IMR-90 (cell line): ENCODE measurements around the gene JPH3. TPM values are rescaled to one million over a fixed set of nuclear protein-coding genes. Genes with fewer than 3 reads are reported as not detected.

ENCODE experiments used
- ATAC-seq: fragments of 200-7000 bp; cut with Tn5 transposase; 2 replicates; pipeline ENCODE4 v1.9.1; 2020; ENCODE audit warnings: low read depth, mild to moderate bottlenecking, moderate library complexity
- BruUV-seq: library from RNA; stranded (reverse); fragments of 400-500 nt; replicated peaks from 2 replicates; lab custom pipeline; 2021; lab: Mats Ljungman, UMichigan
- CTCF ChIA-PET: fragments of 300-600 bp; formaldehyde crosslinking; extraction: SDS; loops from one replicate; lab custom pipeline; 2021; ENCODE audit warnings: antibody characterized with exemption; lab: Yijun Ruan, JAX
- POLR2A ChIA-PET: fragments of 300-600 bp; sonication (Branson Sonifier 250); formaldehyde crosslinking; loops from one replicate; lab custom pipeline; 2022; ENCODE audit warnings: antibody characterized with exemption; ENCODE audit not compliant: unreplicated experiment; lab: Charles Lee
- DNase-seq: peaks from one replicate; pipeline ENCODE4 v3.0.0; 2013
- H2AFZ ChIP-seq: replicated peaks from 2 replicates; pipeline ENCODE3; 2013; ENCODE audit warnings: low read length, mild to moderate bottlenecking; ENCODE audit not compliant: poor library complexity
- H2AK5ac ChIP-seq: 2 replicates; pipeline ENCODE4 v1.6.1; 2013; ENCODE audit warnings: low read depth, low read length, inconsistent platforms
- H2AK9ac ChIP-seq: replicated peaks from 2 replicates; pipeline ENCODE3; 2013; ENCODE audit warnings: mild to moderate bottlenecking, low read depth, low read length, moderate library complexity; ENCODE audit not compliant: poor library complexity
- H2BK120ac ChIP-seq: 2 replicates; pipeline ENCODE4 v1.6.1; 2013; ENCODE audit warnings: low read depth, low read length, inconsistent platforms
- H2BK15ac ChIP-seq: 3 replicates; pipeline ENCODE4 v1.6.1; 2013; ENCODE audit warnings: low read depth, low read length, inconsistent platforms
- H2BK20ac ChIP-seq: 2 replicates; pipeline ENCODE4 v1.6.1; 2013; ENCODE audit warnings: low read depth, mild to moderate bottlenecking, inconsistent platforms, low read length, moderate library complexity
- H2BK5ac ChIP-seq: 2 replicates; pipeline ENCODE4 v1.6.1; 2013; ENCODE audit warnings: mild to moderate bottlenecking, low read depth, low read length, inconsistent platforms; ENCODE audit not compliant: poor library complexity, severe bottlenecking
- H3K14ac ChIP-seq: replicated peaks from 2 replicates; pipeline ENCODE4 v1.6.1; 2013; ENCODE audit warnings: low read depth, low read length, inconsistent platforms
- H3K18ac ChIP-seq: 2 replicates; pipeline ENCODE4 v1.6.1; 2013; ENCODE audit warnings: low read depth, low read length, control low read depth
- H3K23ac ChIP-seq: 2 replicates; pipeline ENCODE4 v1.6.1; 2013; ENCODE audit warnings: low read depth, low read length, inconsistent platforms
- H3K27ac ChIP-seq: 2 replicates; pipeline ENCODE4 v1.5.1; 2013; ENCODE audit warnings: mild to moderate bottlenecking, control low read depth, low read length; ENCODE audit not compliant: insufficient read depth
- H3K27me3 ChIP-seq: 2 replicates; pipeline ENCODE4 v1.6.1; 2013; ENCODE audit warnings: low read length; ENCODE audit not compliant: control insufficient read depth, insufficient read depth
- H3K36me3 ChIP-seq: 2 replicates; pipeline ENCODE4 v1.6.1; 2013; ENCODE audit warnings: low read length, mixed read lengths; ENCODE audit not compliant: control insufficient read depth, insufficient read depth
- H3K4ac ChIP-seq: 2 replicates; pipeline ENCODE4 v1.6.1; 2013; ENCODE audit warnings: low read depth, low read length, inconsistent platforms
- H3K4me1 ChIP-seq: 2 replicates; pipeline ENCODE4 v1.6.1; 2013; ENCODE audit warnings: low read length, mixed read lengths; ENCODE audit not compliant: control insufficient read depth, insufficient read depth
- H3K4me2 ChIP-seq: 2 replicates; pipeline ENCODE4 v1.6.1; 2013; ENCODE audit warnings: low read depth, mild to moderate bottlenecking, control low read depth, low read length, moderate library complexity
- H3K4me3 ChIP-seq: 2 replicates; pipeline ENCODE4 v1.5.1; 2013; ENCODE audit warnings: low read depth, mild to moderate bottlenecking, control low read depth, low read length, moderate library complexity; ENCODE audit not compliant: insufficient read depth
- H3K56ac ChIP-seq: 2 replicates; pipeline ENCODE4 v1.6.1; 2013; ENCODE audit warnings: low read length, inconsistent platforms; ENCODE audit not compliant: insufficient read depth; ENCODE audit errors: extremely low read depth
- H3K79me1 ChIP-seq, 2 experiments: 2 replicates each; pipeline ENCODE4 v1.6.1; 2013; ENCODE audit warnings: low read length in 2 of 2, inconsistent platforms in 1 of 2, low read depth in 1 of 2
- H3K9ac ChIP-seq: 2 replicates; pipeline ENCODE4 v1.6.1; 2013; ENCODE audit warnings: low read depth, low read length, control low read depth
- H3K9me1 ChIP-seq: 2 replicates; pipeline ENCODE4 v1.6.1; 2013; ENCODE audit warnings: low read length, inconsistent platforms; ENCODE audit not compliant: insufficient read depth
- H3K9me3 ChIP-seq: 2 replicates; pipeline ENCODE4 v1.6.1; 2013; ENCODE audit warnings: low read length; ENCODE audit not compliant: control insufficient read depth, insufficient read depth
- H4K20me1 ChIP-seq: 2 replicates; pipeline ENCODE4 v1.6.1; 2013; ENCODE audit warnings: low read length, inconsistent platforms; ENCODE audit not compliant: insufficient read depth
- H4K5ac ChIP-seq: 2 replicates; pipeline ENCODE4 v1.6.1; 2013; ENCODE audit warnings: mild to moderate bottlenecking, low read depth, low read length, control low read depth
- H4K8ac ChIP-seq, 2 experiments: 2 replicates each; pipeline ENCODE4 v1.6.1; 2013; ENCODE audit warnings: low read depth in 2 of 2, low read length in 2 of 2, control low read depth in 1 of 2, inconsistent platforms in 1 of 2
- H4K91ac ChIP-seq: 2 replicates; pipeline ENCODE4 v1.6.1; 2013; ENCODE audit warnings: low read depth, low read length, inconsistent platforms; ENCODE audit not compliant: insufficient read depth
- BHLHE40 ChIP-seq: fragments of 150-350 bp; IDR thresholded peaks from 2 replicates; pipeline ENCODE4 v1.6.1; 2016; ENCODE audit warnings: mild to moderate bottlenecking, low read depth, low read length
- CHD1 ChIP-seq: IDR thresholded peaks from 2 replicates; pipeline ENCODE4 v1.6.1; 2012; ENCODE audit warnings: low read depth, low read length, improper control_type of control experiment
- MAZ ChIP-seq: IDR thresholded peaks from 2 replicates; pipeline ENCODE4 v1.6.1; 2012; ENCODE audit warnings: low read depth, mild to moderate bottlenecking, low read length, improper control_type of control experiment, moderate library complexity, borderline replicate concordance
- MXI1 ChIP-seq: IDR thresholded peaks from 2 replicates; pipeline ENCODE4 v1.6.1; 2012; ENCODE audit warnings: low read depth, mild to moderate bottlenecking, low read length, moderate library complexity, borderline replicate concordance
- NFE2L2 ChIP-seq: fragments of 150-350 bp; IDR thresholded peaks from 2 replicates; pipeline ENCODE4 v1.6.1; 2016; ENCODE audit warnings: low read depth, mild to moderate bottlenecking, low read length
- POLR2A ChIP-seq: IDR thresholded peaks from 2 replicates; pipeline ENCODE4 v1.6.1; 2012; ENCODE audit warnings: mild to moderate bottlenecking, low read depth, low read length
- RAD21 ChIP-seq: IDR thresholded peaks from 2 replicates; pipeline ENCODE4 v1.6.1; 2012; ENCODE audit warnings: low read length, improper control_type of control experiment
- RCOR1 ChIP-seq: IDR thresholded peaks from 2 replicates; pipeline ENCODE4 v1.6.1; 2012; ENCODE audit warnings: mild to moderate bottlenecking, low read length, improper control_type of control experiment; ENCODE audit not compliant: insufficient replicate concordance
- RFX5 ChIP-seq: IDR thresholded peaks from 2 replicates; pipeline ENCODE4 v1.8.0; 2012; ENCODE audit warnings: low read depth, mild to moderate bottlenecking, low read length, moderate library complexity
- SMC3 ChIP-seq: fragments of 150-350 bp; IDR thresholded peaks from 2 replicates; pipeline ENCODE4 v1.6.1; 2016; ENCODE audit warnings: low read depth, mild to moderate bottlenecking, antibody characterized with exemption, low read length, moderate library complexity
- WGBS, 2 experiments: methylation state at CpG; one replicate each; pipeline versions ENCODE4 v1.1.5 to v1.1.7; 2013; ENCODE audit warnings: missing lambda C conversion rate in 2 of 2; ENCODE audit not compliant: insufficient read length in 1 of 2; ENCODE audit errors: extremely low coverage in 2 of 2; 5-methylcytosine and 5-hydroxymethylcytosine counted together
- dilution Hi-C: fragments of 300-500 bp; cut with HindIII; formaldehyde crosslinking; loops from one replicate; pipeline ENCODE4 v1.14.3; 2018; ENCODE audit warnings: low sequenced_read_pairs; ENCODE audit not compliant: unreplicated experiment
- in situ Hi-C: fragments of 300-500 bp; cut with MboI; formaldehyde crosslinking; loops from 3 replicates; pipeline ENCODE4 v1.14.3; 2019; ENCODE audit warnings: low sequenced_read_pairs, inconsistent platforms, mixed read lengths
- intact Hi-C: fragments of 100-400 bp; cut with micrococcal nuclease; formaldehyde crosslinking; loops from 2 replicates; pipeline ENCODE4 v1.10.0; 2022
- polyA plus RNA-seq, 3 experiments: library from polyadenylated mRNA; depleted of rRNA; stranded (reverse); fragments of >200 nt; gene quantifications; 2 replicates each; pipeline ENCODE4 v1.2.3, GENCODE V29; 2012; ENCODE audit warnings: low replicate concordance in 1 of 3
- total RNA-seq: library from RNA; depleted of rRNA; stranded (reverse); fragments of >200 nt; gene quantifications from 2 replicates; pipeline ENCODE4 v1.2.3, GENCODE V29; 2012
- TF ChIP-seq, protein P1 (sequence below): conservative IDR thresholded peaks from 2 replicates; pipeline ENCODE4 v1.5.1; 2012; ENCODE audit warnings: mild to moderate bottlenecking, low read depth, low read length, improper control_type of control experiment
- TF ChIP-seq, protein P2 (sequence below): fragments of 150-350 bp; IDR thresholded peaks from 2 replicates; pipeline ENCODE4 v1.6.1; 2017; ENCODE audit warnings: mild to moderate bottlenecking, antibody characterized with exemption, low read length, low read depth
- TF ChIP-seq, protein P3 (sequence below): fragments of 150-350 bp; IDR thresholded peaks from 2 replicates; pipeline ENCODE4 v1.6.1; 2016; ENCODE audit warnings: low read depth, mild to moderate bottlenecking, low read length, moderate library complexity, borderline replicate concordance

The JPH3 gene
- total and polyA plus RNA-seq, 2 of the 4 experiments (the other 2 are of a cell fraction), result 0.03 TPM; not detected in 1

DNA sequence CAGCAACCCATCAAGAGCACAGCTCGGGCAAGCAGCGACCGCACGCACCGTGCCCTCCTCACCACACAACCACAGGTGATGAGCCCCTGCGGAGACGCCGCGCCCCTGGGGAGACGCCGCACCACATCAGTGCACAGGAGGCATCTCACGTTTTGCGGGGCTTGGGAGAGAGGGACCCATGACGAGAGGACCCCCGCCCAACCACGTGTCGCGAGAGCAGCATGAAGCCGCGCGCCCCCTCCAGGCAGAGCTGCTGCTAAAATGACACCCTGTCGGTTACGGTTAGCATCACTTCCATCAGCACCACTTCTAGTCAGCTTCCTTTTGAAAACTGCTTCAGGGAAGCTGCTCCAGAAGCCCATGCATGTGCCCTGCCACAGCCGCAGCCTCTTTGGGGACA is 118.1 kb downstream of the JPH3 start:
- peaks cover 2% of the 10 kb centered on the region; the same call in 1 of the 2 replicates for H3K4me1 ChIP-seq
- H3K9me1 ChIP-seq, result peaks cover 12% of the 10 kb centered on the region
- no peak overlapping the region for H3K14ac ChIP-seq
- H3K27ac ChIP-seq, result no peak overlapping the region
- DNase-seq, result no peak
- H2AK9ac ChIP-seq, result no peak overlapping the region
- intact Hi-C loops, result no loop called here
- H2AFZ ChIP-seq, result no peak overlapping the region
- no peak overlapping the region for H2BK120ac ChIP-seq
- no peak overlapping the region for H3K56ac ChIP-seq
- in situ Hi-C loops, result no loop called here
- H3K4ac ChIP-seq, result no peak overlapping the region
- H3K4me2 ChIP-seq, result no peak overlapping the region
- H2BK15ac ChIP-seq, result no peak overlapping the region
- H4K5ac ChIP-seq, result no peak overlapping the region
- no peak overlapping the region for H4K91ac ChIP-seq
- H3K9me3 ChIP-seq, result no peaks in the 10 kb centered on the region
- dilution Hi-C loops, result no loop called here
- H3K36me3 ChIP-seq, result peaks cover 4% of the 10 kb centered on the region; the same call in 1 of the 2 replicates
- H4K20me1 ChIP-seq, result peaks cover 25% of the 10 kb centered on the region
- H3K18ac ChIP-seq, result no peak overlapping the region
- no peak overlapping the region for H3K23ac ChIP-seq
- CTCF ChIA-PET, result no interaction called here
- H2BK5ac ChIP-seq, result no peak overlapping the region
- no TSS peak for BruUV-seq
- no peak overlapping the region for H3K9ac ChIP-seq
- TF ChIP-seq, protein P1, sequence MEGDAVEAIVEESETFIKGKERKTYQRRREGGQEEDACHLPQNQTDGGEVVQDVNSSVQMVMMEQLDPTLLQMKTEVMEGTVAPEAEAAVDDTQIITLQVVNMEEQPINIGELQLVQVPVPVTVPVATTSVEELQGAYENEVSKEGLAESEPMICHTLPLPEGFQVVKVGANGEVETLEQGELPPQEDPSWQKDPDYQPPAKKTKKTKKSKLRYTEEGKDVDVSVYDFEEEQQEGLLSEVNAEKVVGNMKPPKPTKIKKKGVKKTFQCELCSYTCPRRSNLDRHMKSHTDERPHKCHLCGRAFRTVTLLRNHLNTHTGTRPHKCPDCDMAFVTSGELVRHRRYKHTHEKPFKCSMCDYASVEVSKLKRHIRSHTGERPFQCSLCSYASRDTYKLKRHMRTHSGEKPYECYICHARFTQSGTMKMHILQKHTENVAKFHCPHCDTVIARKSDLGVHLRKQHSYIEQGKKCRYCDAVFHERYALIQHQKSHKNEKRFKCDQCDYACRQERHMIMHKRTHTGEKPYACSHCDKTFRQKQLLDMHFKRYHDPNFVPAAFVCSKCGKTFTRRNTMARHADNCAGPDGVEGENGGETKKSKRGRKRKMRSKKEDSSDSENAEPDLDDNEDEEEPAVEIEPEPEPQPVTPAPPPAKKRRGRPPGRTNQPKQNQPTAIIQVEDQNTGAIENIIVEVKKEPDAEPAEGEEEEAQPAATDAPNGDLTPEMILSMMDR, result no peak
- TF ChIP-seq, protein P2, sequence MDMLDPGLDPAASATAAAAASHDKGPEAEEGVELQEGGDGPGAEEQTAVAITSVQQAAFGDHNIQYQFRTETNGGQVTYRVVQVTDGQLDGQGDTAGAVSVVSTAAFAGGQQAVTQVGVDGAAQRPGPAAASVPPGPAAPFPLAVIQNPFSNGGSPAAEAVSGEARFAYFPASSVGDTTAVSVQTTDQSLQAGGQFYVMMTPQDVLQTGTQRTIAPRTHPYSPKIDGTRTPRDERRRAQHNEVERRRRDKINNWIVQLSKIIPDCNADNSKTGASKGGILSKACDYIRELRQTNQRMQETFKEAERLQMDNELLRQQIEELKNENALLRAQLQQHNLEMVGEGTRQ, result no peak
- TF ChIP-seq BHLHE40 (no peak), MAZ (no peak), RAD21 (no peak), RCOR1 (no peak), CHD1 (no peak), RFX5 (no peak), SMC3 (no peak), POLR2A (no peak), NFE2L2 (no peak), MXI1 (no peak)
- TF ChIP-seq, protein P3, sequence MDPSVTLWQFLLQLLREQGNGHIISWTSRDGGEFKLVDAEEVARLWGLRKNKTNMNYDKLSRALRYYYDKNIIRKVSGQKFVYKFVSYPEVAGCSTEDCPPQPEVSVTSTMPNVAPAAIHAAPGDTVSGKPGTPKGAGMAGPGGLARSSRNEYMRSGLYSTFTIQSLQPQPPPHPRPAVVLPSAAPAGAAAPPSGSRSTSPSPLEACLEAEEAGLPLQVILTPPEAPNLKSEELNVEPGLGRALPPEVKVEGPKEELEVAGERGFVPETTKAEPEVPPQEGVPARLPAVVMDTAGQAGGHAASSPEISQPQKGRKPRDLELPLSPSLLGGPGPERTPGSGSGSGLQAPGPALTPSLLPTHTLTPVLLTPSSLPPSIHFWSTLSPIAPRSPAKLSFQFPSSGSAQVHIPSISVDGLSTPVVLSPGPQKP, result no peak
- no CpG with 5 or more reads among the region's 24 CpGs for WGBS, 2 experiments
- no peaks in the 10 kb centered on the region for H3K27me3 ChIP-seq
- POLR2A ChIA-PET, result no interaction called here
- no peak for ATAC-seq
- peaks cover 11 to 34% of the 10 kb centered on the region in 2 experiments; a peak in 3 of 4 replicates for H3K79me1 ChIP-seq
- no peak overlapping the region for H2BK20ac ChIP-seq
- no peak overlapping the region for H4K8ac ChIP-seq
- H3K4me3 ChIP-seq, result no peak overlapping the region
- H2AK5ac ChIP-seq, result no peak overlapping the region
